Body of pancreas (tissue), 4 donors: ENCODE measurements around the gene CIBAR2. TPM values are rescaled to one million over a fixed set of nuclear protein-coding genes. Genes with fewer than 3 reads are reported as not detected.

Experiments
- ATAC-seq: fragments of 150-250 bp; one replicate; pipeline ENCODE4 v1.9.1; 2016
- DNase-seq, 4 donors: peaks; one replicate each; pipeline ENCODE4 v3.0.0-alpha.2; 2019
- H3K27ac ChIP-seq, 4 donors: fragments of 200-600 bp; sonication (generic); 1 replicate in 3 of 4; 2 replicates in 1 of 4; pipeline versions ENCODE4 v1.5.1 to v1.6.1; 2016 to 2019; ENCODE audit warnings: mild to moderate bottlenecking in 1 of 4, mixed read lengths in 1 of 4, moderate library complexity in 1 of 4
- H3K27me3 ChIP-seq, 2 donors: fragments of 200-600 bp; sonication (generic); one replicate each; pipeline ENCODE4 v1.6.0; 2016; ENCODE audit warnings: mild to moderate bottlenecking in 1 of 2
- H3K36me3 ChIP-seq, 2 donors: fragments of 200-600 bp; sonication (generic); replicated peaks in 1 of 2; 2 replicates each; pipeline ENCODE4 v1.5.1; 2016; ENCODE audit warnings: low read depth in 2 of 2; ENCODE audit not compliant: insufficient read depth in 1 of 2
- H3K4me1 ChIP-seq: fragments of 200-600 bp; sonication (generic); one replicate; pipeline ENCODE4 v1.6.0; 2016
- H3K4me3 ChIP-seq, 2 donors: fragments of 200-600 bp; sonication (generic); 1 replicate in 1 of 2; 2 replicates in 1 of 2; pipeline ENCODE4 v1.5.1; 2016 to 2019
- H3K9me3 ChIP-seq, 3 donors: fragments of 200-600 bp; sonication (generic); 1 replicate in 2 of 3; 2 replicates in 1 of 3; pipeline ENCODE4 v1.5.1; 2016
- POLR2A ChIP-seq, 3 donors: fragments of 450-650 bp; IDR thresholded peaks; one replicate each; pipeline ENCODE4 v1.6.1; 2016; ENCODE audit warnings: antibody characterized with exemption in 3 of 3, mild to moderate bottlenecking in 2 of 3
- WGBS, 2 donors: methylation state at CpG; one replicate each; pipeline ENCODE4 v1.1.5; 2017; 5-methylcytosine and 5-hydroxymethylcytosine counted together
- intact Hi-C: fragments of 100-400 bp; cut with DNase I; formaldehyde crosslinking; loops from one replicate; pipeline ENCODE4 v1.15.1; 2023
- total RNA-seq, 2 donors: library from RNA; depleted of rRNA; stranded (reverse); fragments of >200 nt; gene quantifications; one replicate each; pipeline ENCODE4 v1.1.0, GENCODE V29; 2016
- TF ChIP-seq, protein P1 (sequence below), 7 experiments: fragments of 450-650 bp in 4 of 7; fragments of 200-600 bp in 3 of 7; sonication (generic) in 3 of 7; IDR thresholded peaks; one replicate each; pipeline ENCODE4 v1.5.1; 2016 to 2019; ENCODE audit warnings: antibody characterized with exemption in 7 of 7

Gene CIBAR2
- total RNA-seq, 2 donors from 2014 or later: not detected

DNA sequence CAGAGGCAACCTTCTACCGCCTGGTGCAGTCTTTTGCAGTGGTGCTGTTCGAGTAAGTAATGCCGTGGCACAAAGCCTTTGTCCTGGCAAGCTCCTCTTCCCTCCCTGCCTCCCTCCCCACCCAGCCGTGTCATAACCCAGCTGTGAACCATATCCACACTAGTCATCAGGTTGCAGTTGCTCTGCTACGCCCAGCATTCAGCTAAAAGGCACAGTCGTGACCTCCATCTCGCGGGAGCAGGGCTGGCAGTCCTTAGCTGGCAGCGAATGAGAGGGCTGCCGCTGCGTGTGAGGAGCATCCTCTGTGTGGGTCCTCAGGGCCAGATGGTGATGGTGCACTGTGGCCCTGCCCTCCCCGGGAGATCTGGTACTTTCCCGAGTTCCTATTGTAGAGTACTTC, 39.3 kb downstream of the CIBAR2 start:
- H3K4me3 ChIP-seq: no peak overlapping the region
- intact Hi-C loops: no loop called here
- no peaks in the 10 kb centered on the region for H3K4me1 ChIP-seq
- H3K36me3 ChIP-seq: peaks cover 14 to 16% of the 10 kb centered on the region in 2 donors
- no peaks in the 10 kb centered on the region for H3K9me3 ChIP-seq
- ATAC-seq: no peak
- H3K27me3 ChIP-seq: no peaks in the 10 kb centered on the region
- no peak for TF ChIP-seq POLR2A (IDR thresholded peaks at IDR 0.05)
- TF ChIP-seq, protein P1, sequence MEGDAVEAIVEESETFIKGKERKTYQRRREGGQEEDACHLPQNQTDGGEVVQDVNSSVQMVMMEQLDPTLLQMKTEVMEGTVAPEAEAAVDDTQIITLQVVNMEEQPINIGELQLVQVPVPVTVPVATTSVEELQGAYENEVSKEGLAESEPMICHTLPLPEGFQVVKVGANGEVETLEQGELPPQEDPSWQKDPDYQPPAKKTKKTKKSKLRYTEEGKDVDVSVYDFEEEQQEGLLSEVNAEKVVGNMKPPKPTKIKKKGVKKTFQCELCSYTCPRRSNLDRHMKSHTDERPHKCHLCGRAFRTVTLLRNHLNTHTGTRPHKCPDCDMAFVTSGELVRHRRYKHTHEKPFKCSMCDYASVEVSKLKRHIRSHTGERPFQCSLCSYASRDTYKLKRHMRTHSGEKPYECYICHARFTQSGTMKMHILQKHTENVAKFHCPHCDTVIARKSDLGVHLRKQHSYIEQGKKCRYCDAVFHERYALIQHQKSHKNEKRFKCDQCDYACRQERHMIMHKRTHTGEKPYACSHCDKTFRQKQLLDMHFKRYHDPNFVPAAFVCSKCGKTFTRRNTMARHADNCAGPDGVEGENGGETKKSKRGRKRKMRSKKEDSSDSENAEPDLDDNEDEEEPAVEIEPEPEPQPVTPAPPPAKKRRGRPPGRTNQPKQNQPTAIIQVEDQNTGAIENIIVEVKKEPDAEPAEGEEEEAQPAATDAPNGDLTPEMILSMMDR (IDR thresholded peaks at IDR 0.05): no peak
- DNase-seq: no peak
- 86% methylated on average over 1 to 13 of the region's 13 CpGs for WGBS, 2 donors
- H3K27ac ChIP-seq: no peak overlapping the region

DNA sequence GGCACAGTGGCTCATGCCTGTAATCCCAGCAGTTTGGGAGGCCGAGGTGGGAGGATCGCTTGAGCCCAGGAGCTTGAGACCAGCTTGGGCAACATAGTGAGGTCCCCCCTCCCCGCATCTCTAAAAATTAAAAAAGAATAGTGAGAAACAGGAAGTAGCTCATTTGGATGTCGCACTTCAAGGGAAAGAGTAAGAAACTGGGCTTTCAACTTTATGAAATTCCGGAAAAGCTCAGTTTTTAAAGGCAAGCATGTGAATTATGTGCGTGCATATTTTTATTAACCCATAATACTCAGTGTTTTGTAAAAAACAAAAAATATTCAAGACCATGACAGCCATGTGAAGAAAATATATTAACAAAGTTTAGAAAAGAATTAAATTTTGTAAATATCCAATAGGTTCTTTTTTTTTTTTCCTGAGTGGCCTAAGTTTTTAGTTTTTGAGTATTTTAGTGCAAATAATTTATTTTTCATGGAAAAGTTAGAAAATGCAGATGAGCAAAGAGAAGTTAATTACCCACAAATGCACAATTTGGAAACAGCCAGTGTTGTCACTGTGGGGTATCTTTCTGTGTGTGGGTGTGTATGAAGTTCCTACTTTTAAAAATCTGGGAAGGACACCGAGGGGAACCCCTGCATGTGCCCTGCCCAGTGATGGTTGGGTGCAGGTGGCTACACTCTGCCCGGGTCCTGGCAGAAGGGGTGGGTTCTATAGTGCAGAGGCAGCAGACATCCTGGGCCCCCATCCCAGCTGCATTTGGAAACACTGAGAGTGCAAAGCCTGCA, 40.0 kb downstream of the CIBAR2 start:
- Histone ChIP-seq H3K4me1 (no peaks in the 10 kb centered on the region), H3K4me3 (no peak overlapping the region), H3K9me3 (no peaks in the 10 kb centered on the region), H3K36me3 (peaks cover 7 to 13% of the 10 kb centered on the region in 2 donors), H3K27ac (no peak overlapping the region), H3K27me3 (no peaks in the 10 kb centered on the region)
- DNase-seq (no peak), ATAC-seq (no peak)
- TF ChIP-seq POLR2A (IDR thresholded peaks at IDR 0.05): no peak
- TF ChIP-seq, protein P1 (IDR thresholded peaks at IDR 0.05): no peak
- 85 to 87% methylated on average over 8 of the region's 8 CpGs for WGBS, 2 donors
- intact Hi-C loops: no loop called here

DNA sequence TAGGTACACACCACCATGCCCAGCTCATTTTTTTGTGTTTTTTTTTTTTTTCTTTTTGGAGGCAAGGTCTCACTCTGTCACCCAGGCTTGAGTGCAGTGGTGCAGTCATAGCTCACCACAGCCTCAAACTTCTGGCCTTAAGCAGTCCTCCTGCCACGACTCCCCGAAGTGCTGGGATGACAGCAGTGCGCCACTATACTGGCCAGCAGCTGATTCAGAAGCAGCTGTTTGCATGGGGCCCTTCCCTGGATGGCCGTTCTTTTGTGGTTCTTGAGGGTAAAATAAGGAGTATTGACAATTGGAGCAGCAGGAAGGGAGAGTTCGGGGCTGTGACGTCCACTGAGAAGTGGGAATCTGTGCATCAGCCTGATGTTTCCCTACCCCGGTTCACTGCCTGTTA, 43.1 kb downstream of the CIBAR2 start:
- no peak for TF ChIP-seq POLR2A (IDR thresholded peaks at IDR 0.05)
- TF ChIP-seq, protein P1 (IDR thresholded peaks at IDR 0.05): no peak
- Histone ChIP-seq H3K4me1 (no peaks in the 10 kb centered on the region), H3K9me3 (no peaks in the 10 kb centered on the region), H3K27me3 (no peaks in the 10 kb centered on the region), H3K27ac (no peak overlapping the region), H3K36me3 (peaks cover 4 to 14% of the 10 kb centered on the region in 2 donors), H3K4me3 (no peak overlapping the region)
- 90 to 91% methylated on average over 4 to 7 of the region's 7 CpGs for WGBS, 2 donors
- DNase-seq (no peak), ATAC-seq (no peak)
- intact Hi-C loops: no loop called here

DNA sequence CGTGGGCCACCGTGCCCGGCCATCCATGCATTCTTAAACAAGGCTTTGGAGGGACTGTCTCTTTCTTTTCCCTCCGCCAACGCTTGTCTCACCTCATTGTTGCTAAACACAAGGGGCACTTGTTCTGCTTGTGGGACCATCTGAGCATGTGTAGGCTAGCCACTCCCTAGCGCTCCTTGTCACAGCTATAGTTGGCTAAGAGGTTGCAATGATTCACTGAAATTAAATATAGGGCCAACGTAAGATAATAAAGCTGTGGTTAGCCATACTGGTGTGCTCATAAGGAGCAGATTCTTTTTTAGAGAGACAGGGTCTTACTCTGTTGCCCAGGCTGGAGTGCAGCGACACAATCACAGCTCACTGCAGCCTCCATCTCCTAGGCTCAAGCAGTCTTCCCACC, 43.5 kb downstream of the CIBAR2 start:
- no peak for DNase-seq
- no peaks in the 10 kb centered on the region for H3K4me1 ChIP-seq
- intact Hi-C loops: no loop called here
- no peak for ATAC-seq
- H3K36me3 ChIP-seq: peaks cover 4 to 14% of the 10 kb centered on the region in 2 donors
- H3K9me3 ChIP-seq: no peaks in the 10 kb centered on the region
- TF ChIP-seq, protein P1 (IDR thresholded peaks at IDR 0.05): no peak
- TF ChIP-seq POLR2A (IDR thresholded peaks at IDR 0.05): no peak
- WGBS, 2 donors: 90 to 94% methylated on average over 7 to 8 of the region's 8 CpGs
- no peak overlapping the region for H3K4me3 ChIP-seq
- H3K27ac ChIP-seq: no peak overlapping the region
- H3K27me3 ChIP-seq: no peaks in the 10 kb centered on the region

DNA sequence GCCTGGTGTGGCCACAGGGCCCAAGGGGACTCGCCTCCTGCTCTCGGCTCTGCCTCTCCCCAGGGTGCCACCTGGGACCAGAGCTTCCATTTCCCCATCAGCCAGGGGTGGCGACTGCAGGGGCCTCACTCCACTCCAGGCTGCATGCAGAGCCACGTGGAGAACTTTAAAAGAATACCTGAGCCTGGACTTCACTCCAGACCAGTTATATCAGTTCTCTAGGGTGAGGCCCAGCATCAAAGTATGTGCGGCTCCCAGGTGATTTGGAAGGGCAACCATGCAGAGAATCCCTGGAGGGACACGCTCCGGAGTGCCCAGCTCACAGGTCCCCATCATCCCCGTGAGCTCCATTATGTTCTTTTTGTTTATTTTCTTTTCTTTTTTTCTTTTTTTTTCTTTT, 44.8 kb downstream of the CIBAR2 start:
- no peaks in the 10 kb centered on the region for H3K4me1 ChIP-seq
- H3K27ac ChIP-seq: no peak overlapping the region
- H3K4me3 ChIP-seq: no peak overlapping the region
- TF ChIP-seq, protein P1 (IDR thresholded peaks at IDR 0.05): no peak
- no peak for TF ChIP-seq POLR2A (IDR thresholded peaks at IDR 0.05)
- ATAC-seq (no peak), DNase-seq (no peak)
- H3K36me3 ChIP-seq: peaks cover 4 to 8% of the 10 kb centered on the region in 2 donors
- no peaks in the 10 kb centered on the region for H3K9me3 ChIP-seq
- H3K27me3 ChIP-seq: no peaks in the 10 kb centered on the region
- intact Hi-C loops: no loop called here
- 91 to 94% methylated on average over 8 of the region's 8 CpGs for WGBS, 2 donors
